GM12873 (cell line): ENCODE measurements around the gene ARHGEF6.

Source experiments
- CTCF ChIP-seq: IDR thresholded peaks from 2 replicates; pipeline ENCODE4 v1.5.1; 2012; ENCODE audit warnings: low read depth, mild to moderate bottlenecking, moderate library complexity, low read length, control low read depth; ENCODE audit not compliant: insufficient read depth; ENCODE audit errors: missing control alignments

ARHGEF6 gene

GRCh38 chrX:136623396-136623795 is 157.3 kb downstream of the ARHGEF6 start:
- TF ChIP-seq CTCF, result no peak

GRCh38 chrX:136622568-136622967 is 158.2 kb downstream of the ARHGEF6 start:
- no peak for TF ChIP-seq CTCF

- no peak for TF ChIP-seq CTCF
Observed at GRCh38 chrX:136620780-136621179, 160.0 kb downstream of the ARHGEF6 start.

GRCh38 chrX:136619899-136620505 is 160.7 kb downstream of the ARHGEF6 start:
- no peak for TF ChIP-seq CTCF

GRCh38 chrX:136616987-136617685 is 163.6 kb downstream of the ARHGEF6 start:
- TF ChIP-seq CTCF, result no peak
